Endothelial cell of umbilical vein (primary cell): Measurements from ENCODE around the gene C1orf210. TPM values are rescaled to one million over a fixed set of nuclear protein-coding genes. Genes with fewer than 3 reads are reported as not detected.

ENCODE experiments used
- BruUV-seq: library from RNA; stranded (reverse); fragments of 400-500 nt; replicated peaks from 2 replicates; lab custom pipeline; 2021; lab: Mats Ljungman, UMichigan
- CTCF ChIA-PET: fragments of 300-600, 350-600 bp; sonication (Branson Sonifier 250); formaldehyde crosslinking; loops from one replicate; lab custom pipeline; 2021; ENCODE audit warnings: antibody characterized with exemption, inconsistent platforms; lab: Charles Lee
- POLR2A ChIA-PET: fragments of 300-600, 350-600 bp; sonication (Branson Sonifier 250); formaldehyde crosslinking; loops from one replicate; lab custom pipeline; 2021; ENCODE audit warnings: antibody characterized with exemption, inconsistent platforms; lab: Charles Lee
- DNase-seq: peaks from one replicate; pipeline ENCODE4 v3.0.0-alpha.2; 2011; ENCODE audit warnings: low read depth, low spot score
- FAIRE-seq: peaks from 2 replicates; lab custom pipeline; 2011; peaks lifted over from hg19 to GRCh38; lab: Jason Lieb, UNC
- H2AFZ ChIP-seq: 2 replicates; pipeline ENCODE4 v1.6.0; 2012; ENCODE audit warnings: low read depth, low read length, control low read depth, inconsistent platforms
- H3K27ac ChIP-seq: 2 replicates; pipeline ENCODE4 v1.5.1; 2011; ENCODE audit warnings: low read depth, mild to moderate bottlenecking, control low read depth, low read length, moderate library complexity; ENCODE audit not compliant: insufficient read depth
- H3K27me3 ChIP-seq, 2 experiments: 2 replicates each; pipeline versions ENCODE4 v1.6.0 to v1.6.1; 2011; ENCODE audit warnings: low read length in 2 of 2, mixed read lengths in 1 of 2; ENCODE audit not compliant: control insufficient read depth in 2 of 2, insufficient read depth in 2 of 2
- H3K36me3 ChIP-seq, 2 experiments: 2 replicates in 1 of 2; 3 replicates in 1 of 2; pipeline ENCODE4 v1.5.1; 2011; ENCODE audit warnings: low read length in 2 of 2, mild to moderate bottlenecking in 1 of 2, moderate library complexity in 1 of 2; ENCODE audit not compliant: control insufficient read depth in 2 of 2, insufficient read depth in 2 of 2; ENCODE audit errors: extremely low read depth in 1 of 2
- H3K4me1 ChIP-seq: 3 replicates; pipeline ENCODE4 v1.5.1; 2011; ENCODE audit warnings: mild to moderate bottlenecking, low read length; ENCODE audit not compliant: control insufficient read depth, insufficient read depth; ENCODE audit errors: extremely low read depth
- H3K4me2 ChIP-seq: 2 replicates; pipeline ENCODE4 v1.6.1; 2011; ENCODE audit warnings: low read length, control low read depth, mixed read lengths; ENCODE audit not compliant: insufficient read depth
- H3K4me3 ChIP-seq, 3 experiments: fragments of 200-600 bp in 1 of 3; sonication (generic), shearing (Covaris generic) in 1 of 3; replicated peaks in 1 of 3; 2 replicates each; pipeline ENCODE4 v1.5.1; 2011 to 2016; ENCODE audit warnings: control low read depth in 3 of 3, low read length in 3 of 3, mild to moderate bottlenecking in 2 of 3, inconsistent platforms in 1 of 3, low read depth in 1 of 3, moderate library complexity in 1 of 3; ENCODE audit not compliant: insufficient read depth in 1 of 3
- H3K79me2 ChIP-seq: 2 replicates; pipeline ENCODE4 v1.6.0; 2012; ENCODE audit warnings: low read length, inconsistent platforms; ENCODE audit not compliant: control insufficient read depth, insufficient read depth
- H3K9ac ChIP-seq: replicated peaks from 2 replicates; pipeline ENCODE3; 2011; ENCODE audit warnings: low read length, control low read depth; ENCODE audit not compliant: insufficient read depth; ENCODE audit errors: extremely low read depth
- H3K9me1 ChIP-seq: replicated peaks from 3 replicates; pipeline ENCODE4 v1.6.0; 2011; ENCODE audit warnings: mild to moderate bottlenecking, low read length; ENCODE audit not compliant: control insufficient read depth, insufficient read depth; ENCODE audit errors: extremely low read depth
- H3K9me3 ChIP-seq: replicated peaks from 2 replicates; pipeline ENCODE4 v1.5.1; 2012; ENCODE audit warnings: low read length, inconsistent platforms; ENCODE audit not compliant: control insufficient read depth, insufficient read depth
- H4K20me1 ChIP-seq: replicated peaks from 2 replicates; pipeline ENCODE3; 2011; ENCODE audit warnings: mild to moderate bottlenecking, low read length; ENCODE audit not compliant: control insufficient read depth, insufficient read depth; ENCODE audit errors: extremely low read depth
- JUN ChIP-seq: IDR thresholded peaks from 2 replicates; pipeline ENCODE4 v1.6.1; 2011; ENCODE audit warnings: borderline replicate concordance, low read depth; ENCODE audit not compliant: insufficient read length, insufficient read depth
- MAX ChIP-seq: IDR thresholded peaks from 2 replicates; pipeline ENCODE4 v1.6.1; 2011; ENCODE audit not compliant: insufficient read depth, insufficient read length
- POLR2AphosphoS5 ChIP-seq: IDR thresholded peaks from 2 replicates; pipeline ENCODE4 v1.6.1; 2012; ENCODE audit warnings: low read depth, mild to moderate bottlenecking, control low read depth, low read length, moderate library complexity; ENCODE audit not compliant: insufficient read depth
- dilution Hi-C: fragments of 300-500 bp; cut with MboI; formaldehyde crosslinking; loops from one replicate; pipeline ENCODE4 v1.15.0; 2019; ENCODE audit warnings: low sequenced_read_pairs; ENCODE audit not compliant: extremely low pct_ligation_motif_present
- intact Hi-C: fragments of 100-400 bp; cut with micrococcal nuclease; formaldehyde crosslinking; loops from one replicate; pipeline ENCODE4 v1.10.0; 2022
- polyA plus RNA-seq, 4 experiments: library from polyadenylated mRNA; depleted of rRNA in 3 of 4; stranded (reverse) in 3 of 4; unstranded in 1 of 4; fragments of >200 nt; gene quantifications; 2 replicates each; pipeline versions ENCODE4 v1.2.1 to v1.2.3, GENCODE V29; 2011 to 2012; ENCODE audit warnings: missing spikeins in 1 of 4
- total RNA-seq: library from RNA; stranded (reverse); gene quantifications from 2 replicates; pipeline ENCODE4 v1.2.3, GENCODE V29; 2021
- TF ChIP-seq, protein P1 (sequence below), 2 donors: IDR thresholded peaks; 1 replicate in 1 of 2; 2 replicates in 1 of 2; pipeline ENCODE4 v1.5.1; 2011; ENCODE audit warnings: low read length in 2 of 2, mild to moderate bottlenecking in 2 of 2, moderate library complexity in 2 of 2, control low read depth in 1 of 2, inconsistent platforms in 1 of 2, low read depth in 1 of 2; ENCODE audit not compliant: insufficient read depth in 1 of 2; ENCODE audit errors: extremely low read depth in 1 of 2

Gene C1orf210
- total and polyA plus RNA-seq, 2 donors (not counting 3 experiments of a cell fraction or from before 2014, with no cell fraction given): not detected

DNA sequence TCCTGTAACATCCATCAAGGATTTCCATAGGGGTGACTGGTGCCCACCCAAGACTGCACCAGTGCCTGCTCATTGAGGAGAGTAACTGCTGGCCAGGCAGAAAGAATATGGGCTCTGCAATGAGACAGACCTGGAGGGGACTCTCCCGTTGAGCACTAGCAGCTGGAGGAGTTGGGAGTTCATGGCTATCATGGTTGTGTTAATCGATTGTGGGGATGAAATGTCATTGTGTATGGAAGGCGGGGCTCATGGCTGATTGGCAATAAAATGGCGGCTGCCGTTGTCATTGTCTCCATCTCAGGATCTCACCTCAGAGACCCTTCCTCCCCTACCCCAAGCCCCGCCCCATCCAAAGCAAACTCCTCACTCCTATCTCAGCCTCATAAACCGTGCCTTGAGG is 11.7 kb downstream of the C1orf210 start:
- dilution Hi-C loops (no loop called here), intact Hi-C loops (loop anchor here (1.0 kb wide), 1 partner anchor 27 kb away; the partner anchor contains the start of gene TIE1)
- no peak for TF ChIP-seq JUN
- TF ChIP-seq POLR2AphosphoS5: no peak
- TF ChIP-seq, protein P1, sequence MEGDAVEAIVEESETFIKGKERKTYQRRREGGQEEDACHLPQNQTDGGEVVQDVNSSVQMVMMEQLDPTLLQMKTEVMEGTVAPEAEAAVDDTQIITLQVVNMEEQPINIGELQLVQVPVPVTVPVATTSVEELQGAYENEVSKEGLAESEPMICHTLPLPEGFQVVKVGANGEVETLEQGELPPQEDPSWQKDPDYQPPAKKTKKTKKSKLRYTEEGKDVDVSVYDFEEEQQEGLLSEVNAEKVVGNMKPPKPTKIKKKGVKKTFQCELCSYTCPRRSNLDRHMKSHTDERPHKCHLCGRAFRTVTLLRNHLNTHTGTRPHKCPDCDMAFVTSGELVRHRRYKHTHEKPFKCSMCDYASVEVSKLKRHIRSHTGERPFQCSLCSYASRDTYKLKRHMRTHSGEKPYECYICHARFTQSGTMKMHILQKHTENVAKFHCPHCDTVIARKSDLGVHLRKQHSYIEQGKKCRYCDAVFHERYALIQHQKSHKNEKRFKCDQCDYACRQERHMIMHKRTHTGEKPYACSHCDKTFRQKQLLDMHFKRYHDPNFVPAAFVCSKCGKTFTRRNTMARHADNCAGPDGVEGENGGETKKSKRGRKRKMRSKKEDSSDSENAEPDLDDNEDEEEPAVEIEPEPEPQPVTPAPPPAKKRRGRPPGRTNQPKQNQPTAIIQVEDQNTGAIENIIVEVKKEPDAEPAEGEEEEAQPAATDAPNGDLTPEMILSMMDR (IDR thresholded peaks at IDR 0.05; ENCODE audit: extremely low read depth in 1 of 2, insufficient read depth in 1 of 2, low read depth in 1 of 2, low read length in 2 of 2): no peak
- no peak for TF ChIP-seq MAX
- Histone ChIP-seq H2AFZ (no peak overlapping the region), H3K9ac (no peak overlapping the region), H4K20me1 (no peaks in the 10 kb centered on the region), H3K36me3 (no peaks in the 10 kb centered on the region), H3K9me1 (no peaks in the 10 kb centered on the region), H3K27ac (no peak overlapping the region), H3K4me2 (no peak overlapping the region), H3K4me1 (peaks cover 3% of the 10 kb centered on the region), H3K9me3 (no peaks in the 10 kb centered on the region), H3K79me2 (no peaks in the 10 kb centered on the region), H3K27me3 (no peaks in the 10 kb centered on the region), H3K4me3 (no peak overlapping the region)
- ChIA-PET CTCF (no interaction called here), POLR2A (no interaction called here)
- BruUV-seq: no TSS peak
- DNase-seq: no peak
- FAIRE-seq: no peak
